Medulla oblongata (tissue), 1 donor: ENCODE measurements around the gene FBXW4.

Experiments
- DNase-seq: peaks from one replicate; pipeline ENCODE4 v3.0.0-alpha.2; 2015; ENCODE audit errors: extremely low spot score

Gene FBXW4, protein sequence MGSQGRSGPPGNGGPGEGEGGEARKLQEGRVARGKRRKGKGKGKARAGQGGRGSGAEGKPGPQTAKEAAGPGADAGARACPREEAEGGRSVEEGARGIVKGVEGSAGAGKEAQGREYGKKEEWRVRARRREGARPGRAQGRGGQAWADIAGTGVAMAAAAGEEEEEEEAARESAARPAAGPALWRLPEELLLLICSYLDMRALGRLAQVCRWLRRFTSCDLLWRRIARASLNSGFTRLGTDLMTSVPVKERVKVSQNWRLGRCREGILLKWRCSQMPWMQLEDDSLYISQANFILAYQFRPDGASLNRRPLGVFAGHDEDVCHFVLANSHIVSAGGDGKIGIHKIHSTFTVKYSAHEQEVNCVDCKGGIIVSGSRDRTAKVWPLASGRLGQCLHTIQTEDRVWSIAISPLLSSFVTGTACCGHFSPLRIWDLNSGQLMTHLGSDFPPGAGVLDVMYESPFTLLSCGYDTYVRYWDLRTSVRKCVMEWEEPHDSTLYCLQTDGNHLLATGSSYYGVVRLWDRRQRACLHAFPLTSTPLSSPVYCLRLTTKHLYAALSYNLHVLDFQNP

DNA sequence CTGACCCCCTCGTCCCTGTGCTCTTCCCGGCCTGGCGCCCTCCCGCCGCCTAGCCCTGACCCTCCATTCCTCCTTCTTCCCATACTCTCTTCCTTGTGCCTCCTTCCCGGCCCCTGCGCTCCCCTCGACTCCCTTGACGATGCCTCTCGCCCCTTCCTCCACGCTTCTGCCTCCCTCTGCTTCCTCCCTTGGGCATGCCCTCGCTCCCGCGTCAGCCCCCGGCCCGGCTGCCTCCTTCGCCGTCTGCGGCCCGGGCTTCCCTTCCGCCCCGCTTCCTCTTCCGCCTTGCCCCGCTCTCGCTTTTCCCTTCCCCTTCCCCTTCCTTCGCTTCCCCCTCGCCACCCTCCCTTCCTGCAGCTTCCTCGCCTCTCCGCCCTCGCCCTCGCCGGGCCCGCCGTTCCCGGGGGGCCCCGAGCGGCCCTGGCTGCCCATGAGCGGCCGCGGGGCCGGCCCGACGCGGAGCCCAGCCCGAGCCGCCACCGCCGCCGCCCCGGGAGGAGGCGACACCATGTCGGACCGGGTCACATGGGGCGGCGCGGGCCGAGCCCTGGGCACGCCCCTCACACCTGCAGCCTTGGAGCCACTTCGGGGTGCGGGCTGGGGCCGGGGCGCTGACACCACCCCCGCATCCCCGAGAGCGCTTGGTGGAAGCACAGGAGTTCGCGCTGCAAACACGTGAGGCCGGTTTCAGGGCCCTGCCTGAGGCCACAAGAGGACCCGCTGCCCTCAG is at the start of gene FBXW4:
Gene FBXW4, minus strand, starts transcription at position 497 of the 730 bp plus-strand sequence. Its CDS starts 65 bp downstream, at position 432.
- peak; percentile 37 for DNase-seq

DNA sequence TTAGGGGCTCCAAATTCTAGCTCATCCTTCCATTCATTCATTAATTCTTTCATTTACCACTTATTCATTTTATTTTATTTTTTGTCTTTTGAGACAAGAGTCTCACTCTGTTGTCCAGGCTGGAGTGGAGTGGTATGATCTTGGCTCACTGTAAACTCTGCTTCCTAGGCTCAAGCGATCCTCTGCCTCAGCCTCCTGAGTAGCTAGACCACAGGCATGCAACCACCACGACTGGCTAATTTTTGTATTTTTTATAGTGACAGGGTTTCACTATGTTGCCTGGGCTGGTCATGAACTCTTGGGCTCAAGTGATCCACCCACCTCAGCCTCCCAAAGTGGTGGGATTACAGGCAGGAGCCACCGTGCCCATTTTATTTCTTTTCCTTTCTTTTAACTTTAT is 49.3 kb upstream of the FBXW4 start:
- no peak for DNase-seq

DNA sequence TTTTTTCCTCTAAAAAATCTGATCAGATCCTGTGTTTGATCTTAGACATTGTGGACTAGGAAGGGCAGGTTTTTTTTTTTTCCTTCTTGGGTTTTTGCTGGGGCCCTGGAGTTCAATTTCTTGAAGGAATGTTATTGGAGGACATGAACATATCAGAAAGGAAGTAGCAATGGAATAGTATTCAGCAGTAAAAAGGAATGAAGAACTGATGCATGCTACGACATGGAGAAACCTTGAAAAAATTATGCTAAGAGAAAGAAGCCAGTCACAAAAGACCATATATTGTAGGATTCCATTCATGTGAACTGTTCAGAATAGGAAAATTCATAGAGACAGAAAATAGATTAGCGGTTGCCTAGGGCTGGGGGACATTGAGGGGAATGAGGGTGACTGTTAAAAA is 47.0 kb upstream of the FBXW4 start:
- DNase-seq, result no peak

DNA sequence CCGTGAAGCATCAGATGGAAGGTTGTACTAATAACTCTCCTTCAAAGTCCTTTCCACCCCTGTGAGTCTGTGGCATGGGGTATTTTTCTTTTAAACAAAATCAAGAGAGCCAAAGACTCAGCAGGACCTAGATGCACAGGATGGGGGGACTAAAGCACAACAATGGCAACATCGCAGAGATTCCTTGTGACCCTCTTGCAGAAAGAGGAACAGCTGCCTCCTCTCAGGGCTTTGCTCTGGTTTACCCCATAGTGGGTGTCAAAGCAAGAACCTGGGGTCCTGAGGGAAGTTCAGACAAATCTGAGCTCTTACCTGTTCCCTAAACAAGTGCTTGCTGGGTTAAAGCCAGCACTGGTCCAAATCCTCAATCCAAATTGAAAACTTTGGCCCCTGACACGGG is 41.7 kb upstream of the FBXW4 start:
- DNase-seq, result no peak

DNA sequence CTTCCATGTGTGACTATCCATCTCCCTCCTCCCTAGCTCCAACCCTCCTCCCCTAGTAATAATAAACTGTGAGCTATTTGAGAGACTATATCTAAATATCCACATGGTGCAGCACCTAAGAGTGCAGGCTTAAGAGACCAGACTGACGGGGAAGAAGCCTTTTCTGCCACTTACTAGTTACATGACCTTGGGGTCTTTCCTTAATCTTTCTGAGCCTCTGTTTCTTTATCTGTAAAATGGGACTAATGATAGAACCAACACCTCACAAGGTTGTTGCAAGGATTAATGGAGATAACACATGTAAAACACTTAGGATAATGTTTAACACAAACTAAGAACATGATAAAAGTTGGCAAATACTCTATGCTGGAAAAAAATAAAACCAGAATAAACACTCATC is 37.1 kb upstream of the FBXW4 start:
- no peak for DNase-seq

DNA sequence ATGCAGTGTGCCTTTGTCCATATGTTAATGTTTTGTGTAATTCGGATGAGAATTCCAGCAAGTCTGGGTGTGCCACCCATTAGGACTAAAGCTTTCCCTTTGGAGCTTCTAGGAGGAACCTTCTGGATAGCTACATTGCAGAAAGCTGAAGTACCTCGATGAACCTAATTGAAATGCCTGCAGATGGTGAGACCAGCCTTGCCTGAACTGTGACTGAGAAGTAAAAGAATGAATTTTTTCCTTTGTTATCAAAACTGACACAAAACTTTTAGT is 31.1 kb upstream of the FBXW4 start:
- no peak for DNase-seq

DNA sequence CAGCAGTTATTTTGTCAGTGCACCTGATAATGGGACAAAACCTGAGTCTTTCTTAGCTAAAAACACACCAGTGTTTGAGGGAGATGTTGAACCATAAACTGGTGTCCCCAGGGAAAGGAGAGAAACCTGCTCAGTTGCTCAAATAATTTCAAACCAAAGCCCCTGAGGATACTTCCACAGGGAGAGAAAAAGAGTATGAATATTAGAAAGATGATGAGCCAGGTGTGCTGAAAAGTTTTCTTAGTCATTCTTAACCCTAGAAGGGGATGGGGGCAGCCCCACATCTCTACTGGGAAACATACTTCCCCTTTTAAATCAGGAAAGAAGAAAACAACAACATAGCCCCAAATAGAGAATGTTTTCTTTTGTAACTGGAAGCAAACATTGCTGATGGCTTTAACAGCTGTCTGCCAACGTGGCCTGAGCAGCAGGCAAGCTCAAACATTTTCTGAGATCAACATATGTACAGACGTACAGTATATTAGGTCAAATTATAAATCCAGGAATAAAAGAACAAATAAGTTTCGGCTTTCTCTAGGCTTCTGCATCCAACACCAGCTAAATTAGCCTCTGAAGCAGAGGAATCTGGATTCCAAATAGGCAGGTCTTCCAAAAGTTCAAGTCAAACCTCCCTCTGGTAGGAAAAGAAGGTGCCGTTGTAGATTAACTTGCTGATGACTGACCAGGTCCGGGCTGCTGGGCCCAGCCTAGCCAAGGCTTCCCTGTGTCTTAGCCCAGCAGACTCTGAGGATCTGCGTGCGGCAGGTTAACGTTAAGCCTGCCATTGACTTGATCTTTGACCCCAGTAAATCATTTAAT is 30.5 kb upstream of the FBXW4 start:
- no peak for DNase-seq

DNA sequence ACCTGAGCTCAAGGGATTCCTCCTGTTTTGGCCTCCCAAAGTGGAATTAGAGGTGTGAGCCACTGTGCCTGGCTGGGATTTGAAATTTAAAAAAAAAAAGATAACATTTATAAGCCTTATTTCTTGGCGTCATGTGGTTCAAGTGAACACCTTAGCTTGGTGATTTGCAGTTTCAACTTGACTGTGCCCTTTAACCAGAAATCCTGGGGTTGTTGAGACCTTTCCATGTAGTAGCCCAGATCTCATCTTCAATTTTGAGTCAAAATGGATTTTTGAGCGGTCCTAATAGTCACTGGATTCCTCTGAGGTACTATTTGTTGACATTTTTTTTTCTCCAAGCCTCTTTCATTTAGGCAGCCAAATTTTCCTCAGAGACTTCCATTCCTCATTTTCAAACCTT is 29.5 kb upstream of the FBXW4 start:
- no peak for DNase-seq

DNA sequence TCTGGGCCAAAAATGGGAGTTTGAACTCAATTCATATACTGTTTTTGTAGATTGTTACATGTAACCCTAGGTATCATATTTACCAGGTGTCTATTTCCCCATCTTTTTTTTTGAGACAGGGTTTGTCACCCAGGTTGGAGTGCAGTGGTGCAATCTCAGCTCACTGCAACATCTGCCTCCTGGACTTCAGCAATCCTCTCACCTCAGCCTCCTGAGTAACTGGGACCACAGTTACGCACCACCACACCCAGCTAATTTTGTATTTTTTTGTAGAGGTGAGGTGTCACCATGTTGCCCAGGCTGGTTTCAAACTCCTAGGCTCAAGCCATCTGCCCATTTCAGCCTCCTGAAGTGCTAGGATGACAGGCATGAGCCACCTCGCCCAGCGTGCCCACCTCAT is 28.2 kb upstream of the FBXW4 start:
- no peak for DNase-seq

DNA sequence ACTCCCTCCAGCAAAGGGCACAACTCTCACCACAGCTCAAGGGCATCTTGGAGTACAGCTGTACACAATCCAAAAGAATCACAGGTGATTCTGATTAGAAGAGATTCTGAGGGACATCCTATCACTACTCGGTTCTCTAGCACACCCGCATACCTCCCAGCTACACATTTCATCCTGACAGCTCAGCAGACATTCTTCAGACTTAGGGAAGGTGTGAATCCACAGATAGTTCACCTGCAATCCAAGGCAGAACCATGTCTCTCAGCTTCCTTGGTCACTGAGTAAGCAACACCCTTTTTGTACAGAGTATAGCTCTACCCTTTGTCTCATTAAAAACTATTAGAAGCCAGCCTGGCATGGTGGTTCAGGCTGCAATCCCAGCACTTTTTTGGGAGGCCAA is 26.8 kb upstream of the FBXW4 start:
- DNase-seq, result no peak

DNA sequence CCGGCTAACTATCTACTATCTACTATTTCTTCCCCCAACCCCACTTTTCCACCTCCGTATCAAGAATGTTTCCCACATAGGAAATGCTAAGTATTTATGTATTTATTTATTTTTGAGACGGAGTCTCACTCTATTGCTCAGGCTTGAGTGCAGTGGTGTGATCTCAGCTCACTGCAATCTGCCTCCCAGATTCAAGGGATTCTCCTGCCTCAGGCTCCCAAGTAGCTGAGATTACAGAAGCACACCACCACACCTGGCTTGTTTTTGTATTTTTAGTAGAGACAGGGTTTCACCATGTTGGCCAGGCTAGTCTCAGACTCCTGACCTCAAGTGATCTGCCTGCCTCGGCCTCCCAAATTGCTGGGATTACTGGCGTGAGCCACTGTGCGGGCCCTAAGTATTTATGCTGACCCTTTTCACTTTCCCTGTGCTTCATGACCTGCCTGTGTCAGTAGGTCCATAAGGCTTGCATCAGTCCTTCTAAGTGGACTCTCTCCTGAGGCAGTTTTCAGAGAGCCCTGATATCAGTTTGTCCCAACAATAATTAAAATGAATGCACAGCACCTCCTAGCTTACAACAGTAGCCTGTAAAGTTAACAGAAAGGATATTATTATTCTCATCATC is 25.7 kb upstream of the FBXW4 start:
- no peak for DNase-seq

DNA sequence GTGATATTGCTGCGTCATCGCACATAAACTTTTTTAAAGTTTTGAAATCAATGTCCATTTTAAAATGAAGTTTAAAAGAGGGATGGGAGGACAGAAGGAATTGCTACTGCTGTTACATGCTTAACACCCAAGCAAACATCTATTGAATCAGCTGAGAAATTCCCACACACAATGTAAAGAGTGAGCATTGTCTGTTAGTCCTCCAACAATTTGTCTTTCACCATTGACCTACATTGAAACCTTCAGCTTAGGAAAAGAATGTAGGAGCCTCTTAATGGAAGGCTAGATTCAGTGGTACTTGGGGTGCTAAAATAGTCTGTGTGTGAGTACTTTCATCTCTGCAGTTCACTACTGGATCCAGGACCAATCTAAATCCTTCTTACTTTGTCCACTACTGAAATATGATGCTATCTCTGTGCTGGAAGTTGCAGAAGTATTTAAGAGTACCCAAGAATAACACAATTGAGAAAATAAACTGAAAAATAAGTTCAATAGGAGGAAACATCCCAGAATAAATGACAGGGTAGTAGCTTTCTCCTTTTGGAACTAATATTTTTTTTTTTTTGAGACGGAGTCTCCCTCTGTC is 23.8 kb upstream of the FBXW4 start:
- no peak for DNase-seq

DNA sequence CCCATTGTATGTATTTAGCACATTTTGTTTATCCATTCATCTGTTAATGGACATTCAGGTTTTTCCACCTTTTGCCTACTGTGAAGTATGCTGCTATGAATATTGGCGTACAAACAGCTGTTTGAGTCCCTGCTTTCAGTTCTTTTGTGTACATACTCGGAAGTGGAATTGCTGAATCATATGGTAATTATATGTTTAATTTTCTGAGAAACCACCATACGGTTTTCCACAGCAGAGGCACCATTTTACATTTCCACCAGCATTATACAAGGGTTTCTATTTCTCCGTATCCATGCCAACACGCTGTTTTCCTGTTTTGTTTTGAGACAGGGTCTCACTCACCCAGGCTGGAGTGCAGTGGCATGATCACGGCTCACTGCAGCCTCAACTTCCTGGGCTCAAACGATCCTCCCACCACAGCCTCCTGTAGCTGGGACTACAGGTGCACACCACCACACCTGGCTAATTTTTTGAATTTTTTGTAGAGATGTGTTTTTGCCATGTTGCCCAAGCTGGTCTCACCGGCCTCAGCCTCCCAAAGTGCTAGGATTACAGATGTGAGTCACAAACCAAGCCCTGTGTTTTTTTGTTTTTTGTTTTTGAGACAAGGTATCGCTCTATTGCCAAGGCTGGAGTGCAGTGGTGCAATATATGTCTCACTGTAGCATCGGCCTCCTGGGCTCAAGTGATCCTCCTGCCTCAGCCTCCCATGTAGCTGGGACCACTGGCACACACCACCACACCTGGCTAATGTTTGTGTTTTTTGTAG is 22.1 kb upstream of the FBXW4 start:
- DNase-seq, result no peak

DNA sequence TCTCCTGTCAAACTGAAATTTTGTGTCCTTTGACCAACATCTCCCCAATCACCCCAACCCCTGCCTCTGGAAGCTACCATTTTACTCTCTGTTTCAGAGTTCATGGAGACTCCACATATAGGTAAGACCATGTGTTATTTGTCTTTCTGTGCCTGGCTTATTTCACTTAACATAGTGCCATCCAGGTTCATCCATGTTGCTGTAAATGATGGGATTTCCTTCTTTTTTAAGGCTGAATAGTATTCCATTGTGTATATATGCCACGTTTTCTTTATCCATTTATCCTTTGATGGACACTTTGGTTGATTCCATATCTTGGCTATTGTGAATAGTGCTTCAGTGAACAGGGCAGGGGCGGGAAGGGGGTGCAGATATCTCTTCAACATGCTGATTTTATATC is 18.0 kb upstream of the FBXW4 start:
- no peak for DNase-seq

DNA sequence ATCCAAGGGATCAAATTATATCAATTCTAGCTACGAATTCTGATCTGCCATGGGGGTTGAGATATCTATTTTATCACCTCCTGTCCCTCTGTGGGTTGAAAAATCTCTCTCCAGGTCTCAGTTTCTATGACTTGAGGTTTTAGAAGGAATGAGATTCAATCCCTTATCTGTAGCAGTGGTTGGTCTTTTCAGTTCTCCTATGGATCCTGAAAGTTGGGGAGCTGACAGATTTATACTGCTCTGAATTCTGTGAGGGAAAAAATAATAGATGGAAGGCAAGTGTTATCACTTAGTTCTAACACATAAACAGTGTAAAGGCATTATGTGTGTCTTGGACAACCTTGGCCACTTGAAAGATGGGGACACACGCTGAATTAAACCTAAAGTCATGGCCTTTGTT is 15.8 kb upstream of the FBXW4 start:
- no peak for DNase-seq

DNA sequence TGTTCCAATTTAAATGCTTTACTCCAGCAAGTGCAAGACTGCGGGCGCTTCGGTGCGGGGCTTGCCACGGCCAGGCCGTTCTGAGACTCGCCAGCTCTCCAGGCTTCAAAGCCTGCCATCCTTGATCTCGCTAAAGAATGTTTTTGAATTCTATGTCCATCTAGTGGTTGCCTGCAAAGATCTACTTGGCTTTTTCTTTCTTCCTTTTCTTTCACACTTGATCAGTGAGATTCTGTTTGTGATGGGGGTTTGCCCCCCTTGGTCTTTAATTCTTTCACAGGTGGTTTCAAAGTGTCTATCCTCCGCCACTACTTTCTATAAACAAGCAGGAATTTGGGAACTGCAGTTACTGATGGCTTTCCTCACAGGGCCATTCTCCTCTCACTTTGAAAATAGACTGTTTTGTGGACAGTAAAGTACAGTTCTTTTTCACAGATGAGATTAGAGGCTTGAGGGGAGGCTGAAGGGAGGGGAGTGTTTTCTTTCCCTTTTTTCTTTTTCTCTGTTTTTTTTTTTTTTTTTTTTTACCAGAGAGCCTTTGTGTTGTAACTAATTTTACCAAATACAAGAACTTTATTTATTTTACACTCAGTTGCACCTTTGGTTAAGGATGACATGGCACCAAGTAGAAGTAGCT is 15.2 kb upstream of the FBXW4 start:
- DNase-seq, result peak; percentile 14

DNA sequence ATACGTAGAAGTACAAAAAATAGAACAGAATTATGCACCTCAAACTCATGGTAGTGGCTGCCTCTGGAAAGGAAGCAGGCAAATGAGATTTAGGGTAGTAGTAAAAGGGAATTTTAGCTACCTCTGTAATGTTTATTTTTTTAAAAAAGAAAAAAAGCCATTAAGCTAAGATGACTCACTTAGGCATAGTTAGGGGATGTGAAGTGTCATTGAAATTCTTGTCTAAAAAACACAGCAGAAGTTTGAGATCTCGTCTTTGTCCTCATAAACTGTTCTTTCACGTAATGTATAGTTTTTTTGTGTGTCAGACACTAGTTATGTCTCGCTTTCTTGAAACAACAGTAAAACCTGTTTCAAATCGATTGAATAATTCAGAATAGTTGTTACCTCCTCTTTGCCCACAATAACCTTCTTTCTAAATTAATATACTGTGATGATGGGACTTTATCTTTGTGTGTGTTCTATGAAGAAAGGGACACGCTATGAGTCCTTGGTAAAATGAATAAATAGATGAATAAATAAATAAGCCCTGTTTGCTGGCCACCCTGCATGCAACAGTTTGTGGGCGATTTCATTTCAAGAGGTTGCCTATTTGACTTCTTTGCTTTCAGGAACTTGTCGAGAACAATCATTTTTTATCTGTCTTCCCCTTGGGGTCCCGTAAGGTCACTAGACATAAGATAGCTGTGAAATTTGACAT is 14.5 kb upstream of the FBXW4 start:
- no peak for DNase-seq

DNA sequence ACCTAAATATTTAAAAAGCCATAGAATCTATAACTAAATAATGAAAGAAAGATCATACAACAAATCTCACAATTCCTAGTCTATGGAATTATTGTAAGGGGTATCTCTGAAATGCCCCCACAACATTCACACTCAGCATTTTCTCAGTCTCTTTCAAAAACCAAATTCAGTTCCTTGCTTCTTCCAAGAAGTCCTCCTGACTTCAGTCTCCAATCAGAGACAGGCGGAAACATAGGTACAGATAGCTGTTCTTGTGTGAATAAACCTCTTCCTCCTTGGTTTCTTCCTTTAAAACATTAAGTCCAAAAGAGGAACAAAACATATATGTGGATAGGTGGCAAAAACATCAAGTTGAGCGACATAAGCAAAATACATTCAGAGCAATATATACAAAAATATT is 13.9 kb upstream of the FBXW4 start:
- DNase-seq, result no peak

DNA sequence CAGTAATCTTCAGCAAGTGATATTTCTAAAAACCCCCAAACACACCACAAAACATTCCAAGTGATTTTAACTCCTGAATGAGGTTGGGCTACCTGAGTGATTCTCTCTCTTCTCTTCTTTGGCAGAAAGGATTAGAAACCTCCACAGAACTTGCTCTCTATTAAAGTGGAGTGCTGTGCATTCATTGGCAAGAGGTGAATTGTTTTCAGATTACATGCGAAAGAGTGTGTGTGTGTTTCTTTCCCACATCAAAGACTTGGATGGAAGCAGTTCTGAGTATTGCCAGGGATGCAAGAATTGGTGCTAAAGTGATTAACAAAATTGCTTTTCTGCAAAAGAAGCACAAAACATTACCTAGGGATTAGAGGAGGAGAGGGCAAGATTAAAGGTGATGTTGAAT is 13.1 kb upstream of the FBXW4 start:
- DNase-seq, result no peak

DNA sequence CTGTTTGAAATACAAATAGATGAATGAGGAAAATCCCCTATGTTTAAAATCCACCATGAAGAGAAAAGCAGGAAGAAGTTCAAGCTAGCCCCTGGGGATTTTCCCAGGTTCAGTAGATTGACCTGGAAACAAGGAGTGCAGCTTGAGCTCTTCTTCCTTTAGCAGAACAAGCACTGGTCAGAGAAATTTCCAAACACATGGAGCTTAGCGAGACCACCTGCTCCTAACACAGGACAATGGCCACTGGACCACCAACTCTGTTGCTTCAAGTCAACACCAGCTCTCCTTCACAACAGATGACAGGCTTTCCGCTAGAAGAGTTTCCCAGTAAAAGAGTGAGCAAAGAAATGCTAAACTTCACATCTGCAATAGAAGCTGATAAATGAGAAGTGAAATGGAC is 9.4 kb upstream of the FBXW4 start:
- no peak for DNase-seq
